Measurements from ENCODE around the gene CNTFR. TPM values are rescaled to one million over a fixed set of nuclear protein-coding genes. Genes with fewer than 3 reads are reported as not detected.
A peak's percentile ranks its signal among the peaks of the same experiment; 100 is the strongest.

CNTFR gene
- total and polyA plus RNA-seq, 2 of the 8 experiments (the other 6 are each of a cell fraction or from before 2014, with no cell fraction given), result 1.2 to 4.2 TPM

DNA sequence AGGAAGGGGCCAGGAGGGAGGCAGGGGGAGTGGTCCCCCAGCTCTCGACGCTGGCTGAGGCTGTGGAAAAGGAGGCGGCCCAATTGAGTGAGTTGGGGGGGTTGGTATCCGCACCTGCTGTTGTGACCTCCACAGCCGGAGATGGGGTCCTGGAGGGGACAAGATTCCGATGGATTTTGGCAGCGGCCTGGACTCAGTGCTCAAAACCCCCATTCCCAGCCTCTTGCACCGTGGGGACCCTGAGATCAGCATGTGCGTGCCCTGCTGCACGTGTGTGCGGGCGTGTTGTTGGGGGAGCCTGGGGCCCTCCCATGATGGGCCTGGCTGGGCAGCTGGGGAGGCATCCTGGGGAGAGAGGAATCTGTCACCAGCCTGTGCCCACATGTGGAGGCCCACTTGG, 15.0 kb downstream of the CNTFR start:
- FAIRE-seq, result no peak
- ChIA-PET POLR2A (ENCODE audit: partially characterized antibody) (no interaction called here), CTCF (ENCODE audit: partially characterized antibody) (interaction anchor here (0.9 to 13.8 kb wide), 11 partner anchors 10 to 180 kb away, joined by 3 to 241 read pairs (median 8); partner anchors contain the start of gene CNTFR)
- no peaks in the 10 kb centered on the region for H3K9me3 ChIP-seq (ENCODE audit: insufficient read depth in 2 of 2, low read depth in 1 of 2, low read length in 1 of 2)
- TF ChIP-seq SP1 (IDR thresholded peaks at IDR 0.05; ENCODE audit: low read depth, low read length) (no peak), RNF2 (IDR thresholded peaks at IDR 0.05; ENCODE audit: borderline replicate concordance, low read depth, low read length, missing control alignments, poor library complexity, severe bottlenecking) (no peak), SP4 (IDR thresholded peaks at IDR 0.05; ENCODE audit: low read length) (no peak), HDAC2 (IDR thresholded peaks at IDR 0.05; ENCODE audit: borderline replicate concordance in 1 of 2, low read depth in 2 of 2, low read length in 2 of 2) (no peak), TBP (IDR thresholded peaks at IDR 0.05; ENCODE audit: low read depth, low read length) (no peak), NANOG (IDR thresholded peaks at IDR 0.05; ENCODE audit: insufficient read depth, low read depth, low read length, poor library complexity, severe bottlenecking) (no peak)
- TF ChIP-seq, protein P1, sequence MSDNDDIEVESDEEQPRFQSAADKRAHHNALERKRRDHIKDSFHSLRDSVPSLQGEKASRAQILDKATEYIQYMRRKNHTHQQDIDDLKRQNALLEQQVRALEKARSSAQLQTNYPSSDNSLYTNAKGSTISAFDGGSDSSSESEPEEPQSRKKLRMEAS (IDR thresholded peaks at IDR 0.05), result no peak
- H2BK20ac ChIP-seq (ENCODE audit: low read length), result 0 out of 2 replicates have a peak overlapping the region, but pooled peaks have one; percentile 32
- H3K36me3 ChIP-seq (ENCODE audit: control insufficient read depth in 2 of 4, insufficient read depth in 4 of 4, low read length in 3 of 4), result no peaks in the 10 kb centered on the region
- no peak overlapping the region for H3K27ac ChIP-seq (ENCODE audit: low read depth, low read length)
- H3K79me2 ChIP-seq (ENCODE audit: control insufficient read depth in 1 of 2, insufficient read depth in 2 of 2, low read length in 2 of 2), result no peaks in the 10 kb centered on the region
- peaks cover 0 to 5% of the 10 kb centered on the region in 2 experiments for H4K20me1 ChIP-seq (replicated peaks in 1 of 2; ENCODE audit: control insufficient read depth in 1 of 2, insufficient read depth in 2 of 2, low read length in 2 of 2)
- no peak overlapping the region for H3K9ac ChIP-seq (replicated peaks in 1 of 4; ENCODE audit: extremely low read depth in 1 of 4, low read depth in 3 of 4, low read length in 3 of 4)
- peak overlapping the region; percentile 53; the same call in 1 of the 2 replicates for H2BK12ac ChIP-seq (ENCODE audit: low read depth, low read length)
- H3K14ac ChIP-seq (ENCODE audit: insufficient read length), result no peak overlapping the region
- H3K4ac ChIP-seq (replicated peaks; ENCODE audit: insufficient read length, low read depth, low read length), result no peak overlapping the region
- H3K23me2 ChIP-seq (ENCODE audit: low read depth, low read length), result peaks cover 19% of the 10 kb centered on the region; the same call in 1 of the 2 replicates
- H4K8ac ChIP-seq (ENCODE audit: extremely low read depth, insufficient read depth, low read length), result no peak overlapping the region
- H3K79me1 ChIP-seq (ENCODE audit: low read depth, low read length), result no peaks in the 10 kb centered on the region
- no peak overlapping the region for H3K4me2 ChIP-seq (ENCODE audit: insufficient read depth in 1 of 2, low read depth in 2 of 2, low read length in 2 of 2)
- H4K5ac ChIP-seq (ENCODE audit: insufficient read length, low read depth, low read length), result no peak overlapping the region
- H3K4me1 ChIP-seq (replicated peaks in 1 of 4; ENCODE audit: control insufficient read depth in 3 of 4, insufficient read depth in 4 of 4, low read length in 3 of 4), result peaks cover 7 to 48% (median 25%) of the 10 kb centered on the region in 4 experiments
- no peak overlapping the region for H4K91ac ChIP-seq (replicated peaks; ENCODE audit: insufficient read length, low read length)
- 90% methylated on average over 10 of the region's 12 CpGs; no CpG with 5 or more reads in 1 of the 2 experiments for WGBS, 2 experiments (ENCODE audit: extremely low coverage in 1 of 2, insufficient coverage in 1 of 2, insufficient read length in 1 of 2, insufficient replicate concordance in 2 of 2, low coverage in 1 of 2, low lambda C conversion rate in 2 of 2, missing lambda C conversion rate in 1 of 2)
- DNase-seq (ENCODE audit: low read depth in 1 of 2, low spot score in 2 of 2), result no peak
- no peak overlapping the region for H3K23ac ChIP-seq (ENCODE audit: insufficient read length)
- no peak overlapping the region for H2BK120ac ChIP-seq (replicated peaks; ENCODE audit: low read depth, low read length)
- no peak overlapping the region for H2BK15ac ChIP-seq (ENCODE audit: low read length)
- peaks cover 15 to 46% (median 38%) of the 10 kb centered on the region in 4 experiments for H3K27me3 ChIP-seq (replicated peaks in 1 of 4; ENCODE audit: control insufficient read depth in 3 of 4, extremely low read depth in 1 of 4, insufficient read depth in 3 of 4, low read length in 3 of 4)
- H3K56ac ChIP-seq (replicated peaks; ENCODE audit: insufficient read length, low read depth, low read length), result no peak overlapping the region
- H2BK5ac ChIP-seq (ENCODE audit: low read depth, low read length), result no peak overlapping the region
- no peak overlapping the region for H2AFZ ChIP-seq (ENCODE audit: low read length)
- no peak overlapping the region for H2AK5ac ChIP-seq (ENCODE audit: low read depth, low read length)
- no peak overlapping the region for H3K4me3 ChIP-seq (ENCODE audit: extremely low read depth in 1 of 4, insufficient read depth in 2 of 4, low read depth in 3 of 4, low read length in 4 of 4)
- no peak overlapping the region for H3K18ac ChIP-seq (ENCODE audit: extremely low read depth, low read length)

Measured in H1 (cell line).